ENCODE data around the gene NTRK3. TPM values are rescaled to one million over a fixed set of nuclear protein-coding genes. Genes with fewer than 3 reads are reported as not detected.

NTRK3 gene
- total RNA-seq, 1 donor from 2014 or later: not detected

DNA sequence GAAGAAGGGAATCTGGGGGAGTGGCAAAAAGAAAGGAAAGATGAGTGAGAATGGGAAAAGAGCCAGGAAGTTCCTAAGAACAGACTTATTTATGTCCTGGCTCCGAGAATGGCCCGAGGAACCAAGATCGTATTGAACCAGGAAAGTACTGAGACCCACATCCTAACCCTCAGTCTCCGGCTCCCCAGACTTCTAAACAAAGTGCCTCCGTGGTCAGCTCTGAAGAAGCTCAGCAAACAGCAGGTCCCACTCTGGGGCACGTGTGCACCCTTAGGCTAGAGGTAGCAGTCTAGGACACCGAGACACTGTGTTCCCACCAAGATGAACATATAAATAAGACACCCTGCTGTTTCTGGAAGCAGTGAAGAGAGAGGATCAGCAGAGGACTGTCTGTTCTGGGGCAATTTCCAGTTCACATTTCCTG, 307.4 kb downstream of the NTRK3 start:
- DNase-seq (ENCODE audit: extremely low spot score, unreplicated experiment): no peak
- peaks cover 4% of the 10 kb centered on the region for H3K9me3 Mint-ChIP-seq (ENCODE audit: unreplicated experiment)
- H3K4me1 Mint-ChIP-seq (ENCODE audit: unreplicated experiment): no peaks in the 10 kb centered on the region
- TF ChIP-seq, protein P1, sequence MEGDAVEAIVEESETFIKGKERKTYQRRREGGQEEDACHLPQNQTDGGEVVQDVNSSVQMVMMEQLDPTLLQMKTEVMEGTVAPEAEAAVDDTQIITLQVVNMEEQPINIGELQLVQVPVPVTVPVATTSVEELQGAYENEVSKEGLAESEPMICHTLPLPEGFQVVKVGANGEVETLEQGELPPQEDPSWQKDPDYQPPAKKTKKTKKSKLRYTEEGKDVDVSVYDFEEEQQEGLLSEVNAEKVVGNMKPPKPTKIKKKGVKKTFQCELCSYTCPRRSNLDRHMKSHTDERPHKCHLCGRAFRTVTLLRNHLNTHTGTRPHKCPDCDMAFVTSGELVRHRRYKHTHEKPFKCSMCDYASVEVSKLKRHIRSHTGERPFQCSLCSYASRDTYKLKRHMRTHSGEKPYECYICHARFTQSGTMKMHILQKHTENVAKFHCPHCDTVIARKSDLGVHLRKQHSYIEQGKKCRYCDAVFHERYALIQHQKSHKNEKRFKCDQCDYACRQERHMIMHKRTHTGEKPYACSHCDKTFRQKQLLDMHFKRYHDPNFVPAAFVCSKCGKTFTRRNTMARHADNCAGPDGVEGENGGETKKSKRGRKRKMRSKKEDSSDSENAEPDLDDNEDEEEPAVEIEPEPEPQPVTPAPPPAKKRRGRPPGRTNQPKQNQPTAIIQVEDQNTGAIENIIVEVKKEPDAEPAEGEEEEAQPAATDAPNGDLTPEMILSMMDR (IDR thresholded peaks at IDR 0.05): no peak
- H3K36me3 Mint-ChIP-seq (ENCODE audit: unreplicated experiment): no peaks in the 10 kb centered on the region
- H3K27ac Mint-ChIP-seq (ENCODE audit: unreplicated experiment): no peak overlapping the region
- H3K27me3 Mint-ChIP-seq (ENCODE audit: unreplicated experiment): no peaks in the 10 kb centered on the region
- H3K4me3 Mint-ChIP-seq (ENCODE audit: unreplicated experiment): no peak overlapping the region

GRCh38 chr15:87947560-87947959, 309.0 kb downstream of the NTRK3 start:
- H3K36me3 Mint-ChIP-seq (ENCODE audit: unreplicated experiment): no peaks in the 10 kb centered on the region
- H3K4me1 Mint-ChIP-seq (ENCODE audit: unreplicated experiment): no peaks in the 10 kb centered on the region
- H3K9me3 Mint-ChIP-seq (ENCODE audit: unreplicated experiment): peaks cover 4% of the 10 kb centered on the region
- no peak overlapping the region for H3K4me3 Mint-ChIP-seq (ENCODE audit: unreplicated experiment)
- TF ChIP-seq, protein P1 (IDR thresholded peaks at IDR 0.05): no peak
- H3K27me3 Mint-ChIP-seq (ENCODE audit: unreplicated experiment): no peaks in the 10 kb centered on the region
- no peak for DNase-seq (ENCODE audit: extremely low spot score, unreplicated experiment)
- H3K27ac Mint-ChIP-seq (ENCODE audit: unreplicated experiment): no peak overlapping the region

GRCh38 chr15:87945246-87945645, 311.3 kb downstream of the NTRK3 start:
- DNase-seq (ENCODE audit: extremely low spot score, unreplicated experiment): no peak

DNA sequence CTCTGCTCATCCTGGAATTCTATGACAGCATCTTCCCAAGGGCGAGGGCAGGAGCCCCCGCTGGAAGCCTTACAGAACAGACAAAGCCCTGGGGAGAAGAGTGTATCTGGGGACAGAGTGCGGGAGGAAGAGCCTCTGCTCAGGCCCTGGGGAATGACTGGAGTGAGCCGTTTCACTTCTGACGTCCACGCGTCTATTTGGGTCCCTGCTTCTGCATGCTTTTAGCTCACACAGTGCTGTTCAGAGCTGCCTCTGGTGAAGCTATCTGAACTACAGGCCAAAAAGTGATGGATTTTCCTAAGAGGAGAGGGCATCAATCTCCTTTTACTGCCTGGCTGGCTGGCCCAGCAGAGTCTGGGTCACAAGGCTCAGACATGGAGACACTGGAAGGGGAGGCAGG, 311.8 kb downstream of the NTRK3 start:
- no peaks in the 10 kb centered on the region for H3K27me3 Mint-ChIP-seq (ENCODE audit: unreplicated experiment)
- TF ChIP-seq, protein P1 (IDR thresholded peaks at IDR 0.05): no peak

More at GRCh38 chr15:87945246-87945645, 311.3 kb downstream of the NTRK3 start:
- TF ChIP-seq, protein P1 (IDR thresholded peaks at IDR 0.05): no peak
- Mint-ChIP-seq H3K4me1 (ENCODE audit: unreplicated experiment) (no peaks in the 10 kb centered on the region), H3K36me3 (ENCODE audit: unreplicated experiment) (no peaks in the 10 kb centered on the region), H3K27ac (ENCODE audit: unreplicated experiment) (no peak overlapping the region), H3K9me3 (ENCODE audit: unreplicated experiment) (peaks cover 4% of the 10 kb centered on the region), H3K4me3 (ENCODE audit: unreplicated experiment) (no peak overlapping the region), H3K27me3 (ENCODE audit: unreplicated experiment) (no peaks in the 10 kb centered on the region)

GRCh38 chr15:87944050-87944449, 312.5 kb downstream of the NTRK3 start:
- no peaks in the 10 kb centered on the region for H3K36me3 Mint-ChIP-seq (ENCODE audit: unreplicated experiment)
- no peaks in the 10 kb centered on the region for H3K9me3 Mint-ChIP-seq (ENCODE audit: unreplicated experiment)
- H3K4me1 Mint-ChIP-seq (ENCODE audit: unreplicated experiment): no peaks in the 10 kb centered on the region
- no peaks in the 10 kb centered on the region for H3K27me3 Mint-ChIP-seq (ENCODE audit: unreplicated experiment)
- no peak for DNase-seq (ENCODE audit: extremely low spot score, unreplicated experiment)
- H3K27ac Mint-ChIP-seq (ENCODE audit: unreplicated experiment): no peak overlapping the region
- H3K4me3 Mint-ChIP-seq (ENCODE audit: unreplicated experiment): no peak overlapping the region
- TF ChIP-seq, protein P1 (IDR thresholded peaks at IDR 0.05): no peak

More for the DNA sequence above, 311.8 kb downstream of the NTRK3 start:
- Mint-ChIP-seq H3K27ac (ENCODE audit: unreplicated experiment) (no peak overlapping the region), H3K4me3 (ENCODE audit: unreplicated experiment) (no peak overlapping the region), H3K36me3 (ENCODE audit: unreplicated experiment) (no peaks in the 10 kb centered on the region), H3K9me3 (ENCODE audit: unreplicated experiment) (no peaks in the 10 kb centered on the region), H3K4me1 (ENCODE audit: unreplicated experiment) (no peaks in the 10 kb centered on the region)
- DNase-seq (ENCODE audit: extremely low spot score, unreplicated experiment): no peak

All from osteocyte (in vitro differentiated cells).